Measurements from ENCODE around the gene CREB5. TPM values are rescaled to one million over a fixed set of nuclear protein-coding genes. Genes with fewer than 3 reads are reported as not detected.

The CREB5 gene
- total RNA-seq, 1 experiment from 2014 or later, result 0.49 TPM

DNA sequence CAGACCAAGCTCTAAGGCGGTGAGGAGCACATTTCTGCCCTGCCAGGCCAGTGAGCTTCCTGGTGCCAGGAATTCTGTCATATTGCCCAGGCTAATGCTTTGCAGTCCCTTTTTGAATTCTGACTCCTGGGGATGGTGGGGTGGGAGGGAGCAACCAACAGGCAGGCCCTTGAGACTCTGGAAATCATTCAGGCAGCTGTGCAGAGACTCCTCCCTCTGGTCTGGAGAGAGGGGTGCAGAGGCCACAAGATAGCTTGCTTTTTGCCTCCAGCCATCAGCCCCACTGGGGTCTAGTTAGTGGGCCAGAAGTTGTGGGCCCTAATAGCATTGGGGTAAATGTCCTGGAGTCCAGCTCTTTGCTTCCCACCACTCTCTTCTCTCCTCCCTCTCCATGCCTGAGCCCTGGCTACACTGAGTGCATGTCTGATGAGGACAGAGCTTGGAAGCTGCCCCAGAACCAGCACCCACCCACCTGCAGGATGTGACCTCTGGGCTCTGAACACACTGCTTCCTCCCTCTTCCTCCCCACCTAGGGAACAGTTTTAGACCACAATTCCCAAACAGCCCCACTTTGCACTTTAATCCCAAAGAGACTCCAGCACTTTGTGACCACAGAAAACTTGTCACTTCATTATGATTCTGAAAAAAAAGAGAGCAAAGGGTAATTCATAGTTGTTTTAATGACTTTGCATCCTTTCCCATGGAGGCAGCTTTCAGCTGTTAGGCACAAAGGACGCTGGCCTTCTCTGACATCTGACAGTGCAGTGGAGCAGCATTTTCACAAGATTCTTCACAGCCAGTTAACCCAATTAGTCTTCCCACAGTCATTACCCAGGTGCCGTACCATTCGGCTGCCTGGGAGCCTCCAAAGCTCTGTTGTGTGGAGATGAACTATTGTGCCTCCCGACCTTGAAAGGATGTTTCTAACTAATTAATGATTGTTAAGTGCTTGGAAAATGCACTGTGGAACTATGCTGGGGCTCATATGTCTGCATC lies 283.3 kb downstream of the CREB5 start:
- H3K27me3 ChIP-seq (ENCODE audit: insufficient read depth, low read length), result 0 out of 2 replicates have a peak, but pooled peaks cover 7% of the 10 kb centered on the region
- no peaks in the 10 kb centered on the region for H3K4me1 ChIP-seq (ENCODE audit: control insufficient read depth in 1 of 2, insufficient read depth in 2 of 2, low read length in 2 of 2)
- CTCF ChIA-PET, result no interaction called here
- no peaks in the 10 kb centered on the region for H3K36me3 ChIP-seq (ENCODE audit: control insufficient read depth in 1 of 2, insufficient read depth in 2 of 2, low read length in 2 of 2)
- no peak overlapping the region for H3K4me3 ChIP-seq (replicated peaks in 1 of 2; ENCODE audit: low read depth in 1 of 2, low read length in 2 of 2)
- H2AFZ ChIP-seq (ENCODE audit: low read depth, low read length, poor library complexity, severe bottlenecking), result no peak overlapping the region
- H3K27ac ChIP-seq (ENCODE audit: low read depth, low read length), result no peak overlapping the region
- no peak overlapping the region for H3K9ac ChIP-seq (ENCODE audit: low read length)
- no peaks in the 10 kb centered on the region for H3K9me3 ChIP-seq (ENCODE audit: control insufficient read depth in 1 of 2, insufficient read depth in 1 of 2, low read depth in 1 of 2, low read length in 2 of 2)
- TF ChIP-seq ZBTB33 (IDR thresholded peaks at IDR 0.05; ENCODE audit: extremely low read depth, insufficient replicate concordance, low read length) (no peak), ELF1 (IDR thresholded peaks at IDR 0.05; ENCODE audit: borderline replicate concordance, low read depth) (no peak), FOSL1 (IDR thresholded peaks at IDR 0.05; ENCODE audit: low read depth) (no peak)
- RAD21 ChIA-PET (ENCODE audit: low non-redundant PET in 1 of 2, low total read pairs in 2 of 2, uncharacterized antibody in 2 of 2, unreplicated experiment in 2 of 2), result no interaction called here
- no TSS peak for BruUV-seq (replicated peaks)
- intact Hi-C loops (cut with micrococcal nuclease), result no loop called here
- POLR2A ChIA-PET, result interaction anchor here (0.7 kb wide), 1 partner anchor 1527 kb away, joined by 4 read pairs; no protein-coding TSS in a partner anchor
- H3K79me2 ChIP-seq (ENCODE audit: insufficient read depth, low read length), result no peaks in the 10 kb centered on the region
- no peak for ATAC-seq
- no peaks in the 10 kb centered on the region for H4K20me1 ChIP-seq (ENCODE audit: insufficient read depth)
- no peak for DNase-seq (ENCODE audit: low read depth, low spot score)
- H3K9me2 ChIP-seq (ENCODE audit: insufficient read depth), result no peaks in the 10 kb centered on the region
- no peak overlapping the region for H3K4me2 ChIP-seq (ENCODE audit: low read length)

DNA sequence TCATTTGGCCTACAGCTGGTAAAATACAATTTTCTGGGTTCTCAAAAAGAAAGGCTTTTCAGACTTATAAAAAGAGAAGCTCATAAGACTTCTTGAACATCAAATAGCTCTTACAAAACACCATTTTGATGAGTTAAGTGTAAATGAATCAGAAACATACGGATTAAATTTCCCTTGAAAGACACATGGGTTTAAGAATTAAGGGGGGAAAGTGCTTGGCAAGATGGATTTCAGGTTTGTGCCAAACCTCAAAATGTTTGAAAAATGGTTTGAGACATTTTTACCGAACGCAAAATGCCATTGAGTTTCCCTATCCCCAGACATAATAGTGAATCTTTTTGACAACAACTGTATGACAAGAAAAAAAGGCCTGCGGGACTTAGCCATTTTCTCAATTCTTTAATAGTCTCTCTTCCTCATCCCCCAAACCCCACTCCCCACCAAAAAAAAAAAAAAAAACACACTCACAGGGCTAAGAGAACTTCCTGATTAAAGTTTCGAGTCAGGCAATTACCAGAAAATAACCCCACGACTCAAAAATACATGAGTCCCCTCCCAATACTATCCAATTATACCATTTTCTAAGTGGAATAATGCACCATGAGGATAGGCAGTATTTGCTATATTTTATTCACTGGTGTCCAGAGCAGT lies 285.7 kb downstream of the CREB5 start:
- Histone ChIP-seq H3K36me3 (ENCODE audit: control insufficient read depth in 1 of 2, insufficient read depth in 2 of 2, low read length in 2 of 2) (no peaks in the 10 kb centered on the region), H3K27ac (ENCODE audit: low read depth, low read length) (no peak overlapping the region), H3K79me2 (ENCODE audit: insufficient read depth, low read length) (no peaks in the 10 kb centered on the region), H3K9ac (ENCODE audit: low read length) (no peak overlapping the region), H3K4me2 (ENCODE audit: low read length) (no peak overlapping the region), H3K9me3 (ENCODE audit: control insufficient read depth in 1 of 2, insufficient read depth in 1 of 2, low read depth in 1 of 2, low read length in 2 of 2) (no peaks in the 10 kb centered on the region), H3K9me2 (ENCODE audit: insufficient read depth) (no peaks in the 10 kb centered on the region), H4K20me1 (ENCODE audit: insufficient read depth) (no peaks in the 10 kb centered on the region), H3K4me1 (ENCODE audit: control insufficient read depth in 1 of 2, insufficient read depth in 2 of 2, low read length in 2 of 2) (no peaks in the 10 kb centered on the region), H2AFZ (ENCODE audit: low read depth, low read length, poor library complexity, severe bottlenecking) (no peak overlapping the region), H3K4me3 (replicated peaks in 1 of 2; ENCODE audit: low read depth in 1 of 2, low read length in 2 of 2) (no peak overlapping the region), H3K27me3 (ENCODE audit: insufficient read depth, low read length) (0 out of 2 replicates have a peak, but pooled peaks cover 7% of the 10 kb centered on the region)
- RAD21 ChIA-PET (ENCODE audit: low non-redundant PET in 1 of 2, low total read pairs in 2 of 2, uncharacterized antibody in 2 of 2, unreplicated experiment in 2 of 2), result no interaction called here
- BruUV-seq (replicated peaks), result no TSS peak
- intact Hi-C loops (cut with micrococcal nuclease), result no loop called here
- no peak for ATAC-seq
- TF ChIP-seq ELF1 (IDR thresholded peaks at IDR 0.05; ENCODE audit: borderline replicate concordance, low read depth) (no peak), POLR2AphosphoS5 (IDR thresholded peaks at IDR 0.05; ENCODE audit: low read depth, low read length) (no peak), ZFX (IDR thresholded peaks at IDR 0.05) (no peak), SIN3A (IDR thresholded peaks at IDR 0.05; ENCODE audit: low read depth) (no peak), FOSL1 (IDR thresholded peaks at IDR 0.05; ENCODE audit: low read depth) (no peak), JUND (IDR thresholded peaks at IDR 0.05) (no peak), ZNF274 (IDR thresholded peaks at IDR 0.05; ENCODE audit: low read depth, low read length) (no peak), YY1 (IDR thresholded peaks at IDR 0.05; ENCODE audit: extremely low read depth, insufficient replicate concordance, low read depth, low read length) (no peak), EZH2 (IDR thresholded peaks at IDR 0.05) (no peak)
- POLR2A ChIA-PET, result interaction anchor here (0.7 kb wide), 1 partner anchor 562 kb away, joined by 3 read pairs; no protein-coding TSS in a partner anchor
- no peak for DNase-seq (ENCODE audit: low read depth, low spot score)
- CTCF ChIA-PET, result no interaction called here
